Glutamatergic neuron (in vitro differentiated cells): ENCODE measurements around the gene ATP8A2. TPM values are rescaled to one million over a fixed set of nuclear protein-coding genes. Genes with fewer than 3 reads are reported as not detected.

ENCODE experiments used
- DNase-seq: peaks from one replicate; pipeline ENCODE4 v3.0.0; 2022
- H3K27ac Mint-ChIP-seq: one replicate; pipeline ENCODE4 v1.8.0; 2020; ENCODE audit warnings: mild to moderate bottlenecking, mixed read lengths, inconsistent platforms; ENCODE audit not compliant: unreplicated experiment
- H3K27me3 Mint-ChIP-seq: one replicate; pipeline ENCODE4 v1.8.0; 2020; ENCODE audit warnings: mild to moderate bottlenecking, moderate library complexity, mixed read lengths, inconsistent platforms; ENCODE audit not compliant: unreplicated experiment
- H3K36me3 Mint-ChIP-seq: one replicate; pipeline ENCODE4 v1.8.0; 2020; ENCODE audit warnings: mild to moderate bottlenecking, mixed read lengths, inconsistent platforms; ENCODE audit not compliant: unreplicated experiment
- H3K4me1 Mint-ChIP-seq: one replicate; pipeline ENCODE4 v1.8.0; 2020; ENCODE audit warnings: mild to moderate bottlenecking, low read depth, mixed read lengths, inconsistent platforms; ENCODE audit not compliant: unreplicated experiment
- H3K4me3 Mint-ChIP-seq: one replicate; pipeline ENCODE4 v1.8.0; 2020; ENCODE audit warnings: mild to moderate bottlenecking, mixed read lengths, inconsistent platforms; ENCODE audit not compliant: unreplicated experiment
- H3K9me3 Mint-ChIP-seq: one replicate; pipeline ENCODE4 v1.8.0; 2020; ENCODE audit warnings: mild to moderate bottlenecking, moderate library complexity, mixed read lengths, inconsistent platforms; ENCODE audit not compliant: unreplicated experiment
- CTCF ChIP-seq: fragments of 200-600 bp; sonication (generic); IDR thresholded peaks from one replicate; pipeline ENCODE4 v1.5.0; 2021; ENCODE audit not compliant: partially characterized antibody, unreplicated experiment
- total RNA-seq: library from RNA; stranded (reverse); fragmentation: NEBNext Ultra II Directional; extraction: Animal tissue kit (Norgen Biotek cat#: 25700); gene quantifications from one replicate; pipeline ENCODE4 v1.2.1, GENCODE V29; 2021; ENCODE audit not compliant: unreplicated experiment

ATP8A2 gene
- total RNA-seq, 1 donor from 2014 or later: 70.1 TPM

- Mint-ChIP-seq H3K27ac (no peak overlapping the region), H3K36me3 (peaks cover 15% of the 10 kb centered on the region), H3K27me3 (peaks cover 2% of the 10 kb centered on the region), H3K4me3 (no peak overlapping the region), H3K9me3 (peaks cover 11% of the 10 kb centered on the region), H3K4me1 (peaks cover 10% of the 10 kb centered on the region)
- DNase-seq: no peak
- TF ChIP-seq CTCF: no peak
These were observed 662.2 kb downstream of the ATP8A2 start for GRCh38 chr13:26034018-26034417.

- peaks cover 5% of the 10 kb centered on the region for H3K36me3 Mint-ChIP-seq
- DNase-seq: no peak
- no peaks in the 10 kb centered on the region for H3K27me3 Mint-ChIP-seq
- no peak overlapping the region for H3K4me3 Mint-ChIP-seq
- no peak overlapping the region for H3K27ac Mint-ChIP-seq
- peaks cover 3% of the 10 kb centered on the region for H3K4me1 Mint-ChIP-seq
- H3K9me3 Mint-ChIP-seq: peaks cover 9% of the 10 kb centered on the region
- TF ChIP-seq CTCF: no peak
These were observed 664.6 kb downstream of the ATP8A2 start for GRCh38 chr13:26036383-26036782.

- Mint-ChIP-seq H3K27me3 (no peaks in the 10 kb centered on the region), H3K9me3 (peaks cover 6% of the 10 kb centered on the region), H3K36me3 (peaks cover 5% of the 10 kb centered on the region), H3K4me1 (peaks cover 3% of the 10 kb centered on the region), H3K27ac (peak overlapping the region; percentile 66), H3K4me3 (no peak overlapping the region)
- peak; percentile 79 for TF ChIP-seq CTCF
- peak; percentile 72 for DNase-seq
These were observed 665.5 kb downstream of the ATP8A2 start for GRCh38 chr13:26037302-26037701.

GRCh38 chr13:26038931-26039475, 667.2 kb downstream of the ATP8A2 start:
- Mint-ChIP-seq H3K4me1 (peaks cover 2% of the 10 kb centered on the region), H3K9me3 (peaks cover 6% of the 10 kb centered on the region), H3K4me3 (no peak overlapping the region), H3K27me3 (no peaks in the 10 kb centered on the region), H3K27ac (no peak overlapping the region), H3K36me3 (peaks cover 5% of the 10 kb centered on the region)
- no peak for DNase-seq
- TF ChIP-seq CTCF: no peak

GRCh38 chr13:26041444-26041843, 669.7 kb downstream of the ATP8A2 start:
- H3K4me3 Mint-ChIP-seq: no peak overlapping the region
- no peaks in the 10 kb centered on the region for H3K4me1 Mint-ChIP-seq
- no peaks in the 10 kb centered on the region for H3K9me3 Mint-ChIP-seq
- no peaks in the 10 kb centered on the region for H3K27me3 Mint-ChIP-seq
- TF ChIP-seq CTCF: no peak
- no peak for DNase-seq
- no peaks in the 10 kb centered on the region for H3K36me3 Mint-ChIP-seq
- no peak overlapping the region for H3K27ac Mint-ChIP-seq
